Bronchial epithelial cell (primary cell): ENCODE measurements around the gene ZYG11A. TPM values are rescaled to one million over a fixed set of nuclear protein-coding genes. Genes with fewer than 3 reads are reported as not detected.

Experiments
- DNase-seq: peaks from one replicate; pipeline ENCODE4 v3.0.0-alpha.2; 2010; ENCODE audit warnings: low read depth
- FAIRE-seq: peaks from 2 replicates; lab custom pipeline; 2011; peaks lifted over from hg19 to GRCh38; lab: Jason Lieb, UNC
- H3K27me3 ChIP-seq: 2 replicates; pipeline ENCODE4 v1.5.1; 2011; ENCODE audit warnings: low read length; ENCODE audit not compliant: control insufficient read depth, insufficient read depth
- H3K36me3 ChIP-seq: 2 replicates; pipeline ENCODE4 v1.5.1; 2011; ENCODE audit warnings: low read length; ENCODE audit not compliant: control insufficient read depth, insufficient read depth
- H3K4me3 ChIP-seq: 2 replicates; pipeline ENCODE4 v1.5.1; 2011; ENCODE audit warnings: mild to moderate bottlenecking, low read depth, low read length, control low read depth
- total RNA-seq: library from RNA; depleted of rRNA; stranded (reverse); fragments of >200 nt; gene quantifications from 2 replicates; pipeline ENCODE4 v1.2.1, GENCODE V29; 2014
- TF ChIP-seq, protein P1 (sequence below): IDR thresholded peaks from 2 replicates; pipeline ENCODE4 v1.5.1; 2011; ENCODE audit warnings: mild to moderate bottlenecking, moderate library complexity, low read length, control low read depth, inconsistent platforms; ENCODE audit not compliant: insufficient read depth, severe bottlenecking

ZYG11A gene
- total RNA-seq, 1 donor from 2014 or later: under 0.01 TPM

- Histone ChIP-seq H3K27me3 (no peaks in the 10 kb centered on the region), H3K4me3 (no peak overlapping the region), H3K36me3 (no peaks in the 10 kb centered on the region)
- no peak for DNase-seq
- TF ChIP-seq, protein P1, sequence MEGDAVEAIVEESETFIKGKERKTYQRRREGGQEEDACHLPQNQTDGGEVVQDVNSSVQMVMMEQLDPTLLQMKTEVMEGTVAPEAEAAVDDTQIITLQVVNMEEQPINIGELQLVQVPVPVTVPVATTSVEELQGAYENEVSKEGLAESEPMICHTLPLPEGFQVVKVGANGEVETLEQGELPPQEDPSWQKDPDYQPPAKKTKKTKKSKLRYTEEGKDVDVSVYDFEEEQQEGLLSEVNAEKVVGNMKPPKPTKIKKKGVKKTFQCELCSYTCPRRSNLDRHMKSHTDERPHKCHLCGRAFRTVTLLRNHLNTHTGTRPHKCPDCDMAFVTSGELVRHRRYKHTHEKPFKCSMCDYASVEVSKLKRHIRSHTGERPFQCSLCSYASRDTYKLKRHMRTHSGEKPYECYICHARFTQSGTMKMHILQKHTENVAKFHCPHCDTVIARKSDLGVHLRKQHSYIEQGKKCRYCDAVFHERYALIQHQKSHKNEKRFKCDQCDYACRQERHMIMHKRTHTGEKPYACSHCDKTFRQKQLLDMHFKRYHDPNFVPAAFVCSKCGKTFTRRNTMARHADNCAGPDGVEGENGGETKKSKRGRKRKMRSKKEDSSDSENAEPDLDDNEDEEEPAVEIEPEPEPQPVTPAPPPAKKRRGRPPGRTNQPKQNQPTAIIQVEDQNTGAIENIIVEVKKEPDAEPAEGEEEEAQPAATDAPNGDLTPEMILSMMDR: no peak
- FAIRE-seq: no peak
Observed at GRCh38 chr1:52852854-52853253, 10.3 kb downstream of the ZYG11A start.

GRCh38 chr1:52855584-52855983 is 13.0 kb downstream of the ZYG11A start:
- H3K27me3 ChIP-seq: no peaks in the 10 kb centered on the region
- TF ChIP-seq, protein P1: no peak
- H3K36me3 ChIP-seq: no peaks in the 10 kb centered on the region
- no peak for DNase-seq
- H3K4me3 ChIP-seq: no peak overlapping the region
- FAIRE-seq: no peak

DNA sequence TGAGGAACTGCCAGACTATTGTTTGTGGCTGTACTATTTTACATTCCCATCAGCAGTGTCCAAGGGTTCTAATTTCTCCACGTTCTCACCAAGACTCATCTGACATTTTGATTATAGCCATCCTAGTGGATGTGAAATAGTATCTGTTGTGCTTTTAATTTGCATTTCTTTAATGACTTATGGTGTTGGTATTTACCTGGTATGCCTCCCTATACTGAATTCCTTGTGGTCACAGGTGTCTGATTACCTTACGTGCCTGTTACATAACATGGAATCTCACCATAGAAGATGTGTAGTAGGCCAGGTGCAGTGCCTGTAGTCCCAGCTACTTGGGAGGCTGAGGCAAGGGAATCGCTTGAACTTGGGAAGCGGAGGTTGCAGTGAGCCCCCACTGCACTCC is 13.5 kb downstream of the ZYG11A start:
- DNase-seq (peak; percentile 69), FAIRE-seq (no peak)
- Histone ChIP-seq H3K4me3 (no peak overlapping the region), H3K36me3 (no peaks in the 10 kb centered on the region), H3K27me3 (no peaks in the 10 kb centered on the region)
- TF ChIP-seq, protein P1: no peak

DNA sequence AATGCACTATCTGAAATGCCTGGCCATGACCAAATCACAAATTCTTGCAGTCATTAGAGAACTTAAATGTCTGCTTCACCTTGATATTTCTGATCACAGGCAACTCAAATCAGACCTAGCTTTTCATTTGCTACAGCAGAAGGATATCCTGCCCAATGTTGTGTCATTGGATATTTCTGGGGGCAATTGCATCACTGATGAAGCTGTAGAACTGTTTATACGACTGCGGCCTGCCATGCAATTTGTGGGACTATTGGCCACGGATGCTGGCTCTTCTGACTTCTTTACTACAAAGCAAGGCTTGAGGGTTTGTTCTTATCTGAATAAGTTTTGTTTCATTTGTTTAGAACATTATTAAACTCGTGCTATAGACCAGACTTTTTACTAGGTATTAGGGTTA is 14.9 kb downstream of the ZYG11A start:
- no peaks in the 10 kb centered on the region for H3K27me3 ChIP-seq
- DNase-seq (no peak), FAIRE-seq (no peak)
- no peak overlapping the region for H3K4me3 ChIP-seq
- no peaks in the 10 kb centered on the region for H3K36me3 ChIP-seq
- TF ChIP-seq, protein P1: no peak

GRCh38 chr1:52862666-52863458 is 20.3 kb downstream of the ZYG11A start:
- TF ChIP-seq, protein P1: no peak
- FAIRE-seq (no peak), DNase-seq (no peak)
- Histone ChIP-seq H3K4me3 (no peak overlapping the region), H3K27me3 (no peaks in the 10 kb centered on the region), H3K36me3 (no peaks in the 10 kb centered on the region)
